PFSK-1 (cell line): ENCODE data around the gene TCEAL3.

Source experiments
- POLR2AphosphoS5 ChIP-seq: IDR thresholded peaks from 2 replicates; pipeline ENCODE4 v1.6.1; 2012; ENCODE audit warnings: low read depth, mild to moderate bottlenecking, control low read depth, low read length, moderate library complexity
- REST ChIP-seq, 2 experiments: IDR thresholded peaks; 2 replicates each; pipeline versions ENCODE4 v1.6.1 to v1.8.0; 2011 to 2012; ENCODE audit warnings: low read depth in 2 of 2, low read length in 2 of 2, control low read depth in 1 of 2, inconsistent platforms in 1 of 2, mild to moderate bottlenecking in 1 of 2, moderate library complexity in 1 of 2; ENCODE audit not compliant: insufficient read depth in 1 of 2
- SIN3A ChIP-seq: IDR thresholded peaks from 2 replicates; pipeline ENCODE4 v1.6.1; 2012; ENCODE audit warnings: mild to moderate bottlenecking, low read length, moderate library complexity, borderline replicate concordance; ENCODE audit not compliant: insufficient read depth
- TAF1 ChIP-seq: IDR thresholded peaks from 2 replicates; pipeline ENCODE4 v1.6.1; 2012; ENCODE audit warnings: low read length, control low read depth, borderline replicate concordance; ENCODE audit not compliant: insufficient read depth

DNA sequence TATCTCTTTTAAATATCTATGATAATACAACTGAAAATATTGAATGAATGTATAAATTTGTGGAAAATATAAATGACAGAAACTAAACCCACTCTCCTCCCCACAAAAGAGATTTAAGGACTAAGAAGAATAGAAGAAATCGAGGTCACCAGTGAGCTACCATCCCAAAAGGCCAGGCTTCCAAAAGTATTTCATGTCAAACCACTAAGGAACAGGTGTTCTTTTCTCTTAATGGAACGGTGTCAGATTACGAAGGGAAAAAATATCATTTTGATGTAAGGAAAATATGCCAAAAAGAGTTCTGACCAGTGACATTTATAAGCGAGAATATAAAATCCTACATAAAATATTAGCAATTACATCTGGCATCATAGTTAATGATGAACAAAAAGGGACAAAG lies 36.0 kb upstream of the TCEAL3 start:
- TF ChIP-seq REST (IDR thresholded peaks at IDR 0.05; ENCODE audit: insufficient read depth in 1 of 2, low read depth in 2 of 2, low read length in 2 of 2) (no peak), POLR2AphosphoS5 (no peak), TAF1 (no peak), SIN3A (no peak)
